Erythroblast (primary cell): ENCODE measurements around the gene RAB6B.

ENCODE experiments used
- DNase-seq, 2 experiments: peaks; one replicate each; lab custom pipeline; 2025; lab: John Stamatoyannopoulos, UW
- GATA1 ChIP-seq: IDR thresholded peaks from 2 replicates; pipeline ENCODE4 v1.6.1; 2011; ENCODE audit warnings: low read depth, mild to moderate bottlenecking, control low read depth, low read length, moderate library complexity
- POLR2A ChIP-seq: IDR thresholded peaks from 2 replicates; pipeline ENCODE4 v1.6.1; 2011; ENCODE audit warnings: mild to moderate bottlenecking, low read length

The RAB6B gene

DNA sequence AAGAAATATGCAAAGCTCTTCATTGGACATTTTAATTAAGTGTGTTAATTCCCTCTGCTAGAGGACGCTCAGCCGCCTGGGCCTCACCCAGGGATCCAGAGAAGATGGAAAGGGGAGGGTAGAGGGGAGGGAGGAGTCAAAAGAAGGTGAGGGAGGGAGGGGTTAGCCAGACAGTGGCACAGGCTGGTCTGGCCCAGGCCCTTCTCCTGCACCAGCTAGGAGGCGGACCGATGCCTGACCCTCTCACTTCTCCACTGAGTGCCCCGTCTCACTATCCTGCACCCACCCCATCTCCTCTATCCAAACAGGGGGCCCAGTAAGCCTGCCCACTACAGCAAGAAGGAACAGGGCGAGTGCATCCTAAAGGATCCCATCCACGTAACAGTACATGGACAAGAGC lies 22.9 kb downstream of the RAB6B start:
- TF ChIP-seq GATA1 (no peak), POLR2A (no peak)
- no peak for DNase-seq

DNA sequence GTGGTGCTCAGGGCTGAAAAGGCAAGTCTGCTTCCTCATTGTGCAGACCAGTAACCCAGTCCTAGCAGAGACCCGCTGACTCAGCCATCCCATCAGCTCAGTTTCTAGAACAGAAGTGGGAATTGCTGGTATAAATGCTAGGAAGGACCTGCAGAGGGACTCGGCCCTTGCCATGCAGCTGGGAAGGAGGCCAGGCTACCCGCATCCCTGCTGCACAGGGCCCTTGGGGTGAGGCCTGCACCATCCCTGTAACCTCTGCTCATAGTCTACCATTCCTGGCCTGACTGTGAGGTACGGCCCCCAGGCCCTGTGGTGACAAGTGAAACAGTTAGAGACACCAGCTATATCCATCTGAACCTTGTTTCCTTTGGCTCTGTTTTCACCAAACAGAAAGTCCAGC lies 23.5 kb downstream of the RAB6B start:
- TF ChIP-seq GATA1 = no peak
- TF ChIP-seq POLR2A = no peak
- no peak for DNase-seq

DNA sequence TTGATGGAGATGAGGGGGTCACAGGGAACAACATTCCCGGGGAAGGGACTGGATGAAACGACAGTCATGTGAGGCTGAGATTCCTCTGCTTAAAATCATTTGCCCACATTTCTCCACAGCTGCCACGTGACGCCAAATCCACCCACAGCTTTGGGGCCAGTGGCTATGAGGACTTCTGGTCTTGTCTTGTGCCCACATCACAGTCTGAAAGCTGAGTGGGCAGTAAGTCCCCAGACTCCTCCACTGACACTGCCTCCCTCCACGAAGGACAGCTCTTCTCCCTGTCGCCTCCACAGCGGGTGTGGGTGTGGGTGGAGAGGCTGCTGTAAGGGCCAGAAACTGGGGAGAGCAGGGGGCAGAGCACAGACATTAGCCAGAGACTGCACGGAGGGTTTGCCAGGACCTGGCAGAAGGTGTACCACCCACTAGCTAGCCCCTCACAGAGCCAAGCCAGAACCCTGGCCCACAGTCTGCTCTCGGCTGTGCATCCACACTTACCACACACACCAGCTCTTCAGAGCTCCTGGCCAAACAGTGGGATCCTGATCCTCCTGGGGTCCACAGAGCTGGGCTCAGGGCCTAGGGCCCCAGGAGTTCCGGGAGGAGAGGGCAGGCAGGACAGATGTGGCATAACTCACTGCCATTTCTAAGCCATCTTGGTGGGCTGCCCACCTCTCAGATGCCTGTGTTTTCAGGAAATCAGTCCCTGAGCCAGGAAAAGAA lies 24.2 kb downstream of the RAB6B start:
- TF ChIP-seq POLR2A (no peak), GATA1 (no peak)

DNA sequence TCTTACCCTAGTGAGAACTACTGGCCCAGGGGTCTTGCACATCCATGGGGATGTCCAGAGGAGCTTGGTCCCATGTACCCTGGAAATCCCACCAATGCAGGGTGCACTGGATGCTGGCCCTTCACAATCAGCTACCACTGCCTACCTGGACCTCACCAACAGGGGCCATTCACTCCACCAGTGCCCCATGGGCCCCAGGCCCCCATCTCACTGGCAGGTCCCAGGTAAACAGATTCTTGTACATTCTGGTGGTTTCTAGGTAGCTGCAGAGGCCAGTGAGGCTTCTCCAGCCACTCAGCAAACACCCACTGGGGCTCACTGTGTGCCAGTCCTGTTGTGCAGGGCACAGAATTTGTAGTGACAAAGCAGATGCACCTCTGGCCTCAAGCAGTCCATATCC lies 24.9 kb downstream of the RAB6B start:
- no peak for DNase-seq
- TF ChIP-seq GATA1 (no peak), POLR2A (no peak)

More for the DNA sequence above, 24.2 kb downstream of the RAB6B start:
- no peak for DNase-seq

DNA sequence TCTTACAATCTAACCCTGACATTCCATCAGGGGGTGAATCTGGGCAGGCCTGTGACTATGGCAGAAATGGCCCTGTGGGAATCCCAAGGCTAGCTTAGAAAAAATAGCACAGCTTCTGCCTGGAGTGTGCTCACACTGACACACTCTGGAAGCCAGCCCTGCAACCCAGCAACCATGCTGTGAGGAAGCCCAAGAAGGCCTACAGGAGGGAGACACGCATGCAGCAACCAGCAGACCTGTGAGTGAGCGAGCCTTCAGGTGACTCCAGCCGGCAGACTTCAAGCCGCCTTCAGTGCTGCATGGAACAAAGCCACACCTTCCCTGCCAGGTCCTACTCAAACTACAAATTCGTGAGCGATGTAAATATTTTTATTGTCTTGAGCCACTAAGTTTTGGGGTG lies 26.1 kb downstream of the RAB6B start:
- DNase-seq = no peak
- TF ChIP-seq POLR2A (no peak), GATA1 (no peak)

DNA sequence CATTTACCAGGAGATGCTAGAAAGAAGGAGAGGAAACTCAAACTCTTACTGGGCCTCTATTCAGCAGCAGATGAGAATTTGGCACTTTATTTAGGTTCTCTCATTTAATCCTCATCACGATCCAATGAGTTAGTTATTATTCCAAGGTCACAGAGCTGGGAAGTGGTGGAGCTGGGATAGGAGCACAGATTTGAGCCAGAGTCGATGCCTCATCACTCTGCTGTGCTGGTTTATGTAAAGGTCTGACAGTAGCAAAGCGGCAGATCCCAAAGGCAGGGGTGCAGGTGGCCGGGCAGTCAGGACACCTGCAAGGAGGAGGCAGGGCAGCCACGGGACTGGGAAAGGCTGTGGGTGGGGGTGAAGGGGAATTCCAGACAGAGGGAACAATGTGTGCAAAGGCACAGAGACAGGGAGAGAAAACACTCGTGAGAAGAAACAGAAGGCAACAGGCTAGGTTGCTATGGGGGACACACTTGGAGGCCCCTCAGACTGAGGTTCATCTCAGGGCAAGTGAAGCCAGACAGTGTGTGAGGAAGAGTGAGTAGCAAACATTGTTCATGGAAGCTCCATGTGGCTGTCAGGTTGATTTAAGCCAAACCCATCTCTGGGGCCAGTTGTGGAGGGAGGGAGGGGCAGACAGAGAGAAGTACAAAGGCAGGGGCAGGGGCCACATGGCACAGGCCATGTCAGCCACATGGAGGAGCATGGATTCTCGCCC lies 26.8 kb downstream of the RAB6B start:
- no peak for TF ChIP-seq POLR2A
- TF ChIP-seq GATA1 = no peak
- no peak for DNase-seq

DNA sequence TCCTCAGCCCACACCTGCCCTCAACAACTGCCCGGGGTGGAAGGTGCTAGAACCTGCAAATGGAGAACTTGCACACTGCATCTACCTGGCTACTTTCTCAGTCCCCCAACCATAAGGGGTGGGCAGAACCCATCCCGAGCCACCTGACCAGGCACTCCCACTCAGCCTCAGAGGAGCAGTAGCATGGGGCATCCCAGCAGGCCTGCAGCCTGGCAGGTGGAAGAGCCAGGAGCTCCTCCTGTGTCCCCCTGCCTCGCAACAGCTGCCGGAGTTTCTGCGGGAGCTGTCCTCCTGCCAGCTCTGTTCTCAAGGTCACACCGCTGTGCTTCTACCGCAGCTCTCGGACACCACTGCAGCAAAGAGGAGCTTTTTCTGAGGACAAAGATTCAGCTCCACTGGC lies 27.5 kb downstream of the RAB6B start:
- TF ChIP-seq GATA1 = no peak
- TF ChIP-seq POLR2A = no peak
- DNase-seq = no peak

DNA sequence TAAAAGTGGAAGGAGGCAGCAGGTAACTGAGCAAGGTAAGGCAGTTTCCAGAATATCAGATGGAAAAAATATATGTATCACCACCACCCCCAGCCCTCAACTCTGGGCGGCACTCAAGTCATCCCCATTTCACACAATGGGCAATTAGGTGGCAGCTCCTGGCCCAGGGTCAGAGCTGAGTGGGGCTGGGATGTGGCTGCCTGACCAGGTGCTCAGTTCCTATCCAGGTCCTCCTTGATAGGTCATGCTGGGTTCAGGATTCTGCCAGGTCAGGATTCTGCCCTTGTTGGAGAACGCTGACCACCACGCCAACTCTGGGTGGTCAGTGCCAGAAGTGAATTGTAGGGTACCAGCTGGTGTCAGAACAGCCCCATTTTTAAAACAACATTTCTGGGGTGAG lies 29.5 kb downstream of the RAB6B start:
- TF ChIP-seq POLR2A (no peak), GATA1 (no peak)
- DNase-seq = no peak

DNA sequence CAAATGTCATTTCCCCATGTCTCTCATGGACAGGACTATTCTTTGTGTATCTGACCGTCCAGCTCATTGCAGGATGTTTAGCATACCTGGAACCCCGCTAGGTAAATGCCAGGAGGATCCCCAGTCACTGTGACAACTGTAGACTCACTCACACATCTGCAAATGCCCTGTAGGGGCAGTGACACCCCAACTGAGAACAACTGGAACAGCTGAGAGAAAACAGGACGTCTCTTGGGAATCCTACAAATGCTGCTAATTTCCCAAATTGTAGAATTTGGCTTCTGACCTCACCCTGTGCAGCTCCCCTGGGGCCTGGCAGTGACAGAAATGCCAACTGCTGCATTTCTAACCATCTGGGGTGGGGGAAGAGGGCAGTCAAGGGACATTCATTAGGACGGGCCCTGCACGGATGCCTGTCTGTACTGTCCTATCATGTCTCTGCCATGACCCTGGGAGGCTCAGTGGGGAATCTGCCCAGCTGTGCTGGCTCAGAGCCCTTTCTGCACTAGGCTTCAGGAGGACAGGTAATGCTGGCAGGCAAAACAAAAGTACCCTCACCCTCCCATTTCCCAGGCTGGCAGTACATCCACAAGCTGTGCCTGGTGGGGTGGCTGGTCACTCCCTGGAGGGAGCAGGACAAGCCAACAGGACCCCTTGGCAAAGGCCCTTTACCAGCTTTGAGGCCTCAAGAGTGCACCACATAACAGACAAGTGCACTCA lies 30.4 kb downstream of the RAB6B start:
- DNase-seq = no peak
- TF ChIP-seq POLR2A = no peak
- no peak for TF ChIP-seq GATA1

DNA sequence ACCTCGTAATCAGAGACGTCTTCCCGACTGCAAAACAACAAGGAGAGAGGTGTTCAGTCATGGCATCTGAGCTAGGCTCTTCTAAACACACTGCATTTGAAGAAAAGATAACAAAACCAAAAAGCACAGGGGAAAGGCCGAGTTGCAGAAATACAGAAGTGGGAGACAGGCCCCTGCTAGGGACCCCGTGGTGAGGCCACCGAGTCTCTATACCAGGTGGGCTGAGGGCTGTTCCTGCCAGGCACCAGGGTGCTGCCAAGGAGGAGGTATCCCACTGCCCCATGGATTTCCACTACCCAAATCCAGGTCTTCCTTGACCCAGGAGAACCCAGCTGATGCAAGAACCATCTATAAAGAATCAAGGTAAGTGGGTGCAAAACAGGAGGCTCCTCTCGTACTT lies 31.1 kb downstream of the RAB6B start:
- TF ChIP-seq POLR2A (no peak), GATA1 (no peak)
- DNase-seq = no peak

DNA sequence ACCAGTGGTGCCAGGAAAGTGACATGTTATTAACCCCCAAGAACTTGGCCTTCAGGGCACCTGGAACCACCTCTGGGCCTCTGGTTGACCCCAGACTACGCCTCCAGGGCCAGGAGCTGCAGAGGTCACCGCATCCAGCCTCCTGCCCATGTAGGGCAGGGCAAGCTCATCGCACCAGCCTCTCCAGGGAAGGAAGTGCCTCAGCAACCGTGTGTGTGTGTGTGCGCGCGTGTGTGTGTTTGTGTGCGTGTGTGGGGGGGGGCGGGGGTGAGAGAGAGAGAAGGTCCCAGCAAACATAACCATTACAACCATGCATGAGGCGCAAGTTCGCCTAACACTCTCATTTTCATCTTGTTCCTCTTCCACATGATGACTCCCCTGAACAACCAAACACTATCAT lies 31.8 kb downstream of the RAB6B start:
- TF ChIP-seq POLR2A (no peak), GATA1 (no peak)
- no peak for DNase-seq

DNA sequence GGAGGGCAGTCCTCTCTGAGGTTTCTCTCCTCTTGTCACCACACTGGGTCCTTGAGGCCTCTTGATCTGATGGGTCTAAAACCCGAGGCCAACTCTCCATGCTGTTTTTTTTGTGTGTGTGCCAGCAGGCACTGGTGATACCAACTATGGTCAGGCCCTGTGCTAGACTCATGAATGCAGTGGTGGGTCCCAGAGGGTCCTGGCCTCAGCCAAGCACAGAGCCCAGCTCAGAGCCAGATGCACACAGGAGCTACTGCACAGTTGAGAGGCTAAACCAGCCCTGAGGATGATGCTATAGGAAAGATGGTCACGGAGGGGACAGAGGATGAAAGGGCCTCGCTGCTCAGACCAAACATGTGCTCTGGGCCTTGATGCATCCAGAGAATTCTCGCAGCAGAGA lies 33.5 kb downstream of the RAB6B start:
- TF ChIP-seq POLR2A = no peak
- TF ChIP-seq GATA1 = no peak
- no peak for DNase-seq

DNA sequence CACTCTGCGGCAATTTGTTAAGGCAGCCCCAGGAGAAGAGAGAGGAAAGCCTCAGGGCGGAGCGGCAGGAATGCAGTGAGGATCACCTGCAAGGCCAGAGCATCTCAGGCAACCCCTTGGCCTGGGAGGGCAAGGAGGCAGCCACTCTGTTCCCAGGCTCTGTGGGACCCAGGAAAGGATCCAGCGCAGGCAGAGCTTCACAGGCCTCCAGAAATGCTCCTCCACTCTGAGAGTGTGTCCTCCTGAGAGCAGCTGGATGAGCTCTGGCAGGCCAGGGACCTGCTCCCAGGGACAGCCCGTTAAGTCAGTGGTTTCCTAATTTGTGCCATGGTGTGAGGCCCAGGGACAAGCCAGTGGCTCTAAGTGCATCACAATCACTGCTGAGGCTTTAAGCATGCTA lies 35.2 kb downstream of the RAB6B start:
- DNase-seq = no peak
- TF ChIP-seq POLR2A (no peak), GATA1 (no peak)

DNA sequence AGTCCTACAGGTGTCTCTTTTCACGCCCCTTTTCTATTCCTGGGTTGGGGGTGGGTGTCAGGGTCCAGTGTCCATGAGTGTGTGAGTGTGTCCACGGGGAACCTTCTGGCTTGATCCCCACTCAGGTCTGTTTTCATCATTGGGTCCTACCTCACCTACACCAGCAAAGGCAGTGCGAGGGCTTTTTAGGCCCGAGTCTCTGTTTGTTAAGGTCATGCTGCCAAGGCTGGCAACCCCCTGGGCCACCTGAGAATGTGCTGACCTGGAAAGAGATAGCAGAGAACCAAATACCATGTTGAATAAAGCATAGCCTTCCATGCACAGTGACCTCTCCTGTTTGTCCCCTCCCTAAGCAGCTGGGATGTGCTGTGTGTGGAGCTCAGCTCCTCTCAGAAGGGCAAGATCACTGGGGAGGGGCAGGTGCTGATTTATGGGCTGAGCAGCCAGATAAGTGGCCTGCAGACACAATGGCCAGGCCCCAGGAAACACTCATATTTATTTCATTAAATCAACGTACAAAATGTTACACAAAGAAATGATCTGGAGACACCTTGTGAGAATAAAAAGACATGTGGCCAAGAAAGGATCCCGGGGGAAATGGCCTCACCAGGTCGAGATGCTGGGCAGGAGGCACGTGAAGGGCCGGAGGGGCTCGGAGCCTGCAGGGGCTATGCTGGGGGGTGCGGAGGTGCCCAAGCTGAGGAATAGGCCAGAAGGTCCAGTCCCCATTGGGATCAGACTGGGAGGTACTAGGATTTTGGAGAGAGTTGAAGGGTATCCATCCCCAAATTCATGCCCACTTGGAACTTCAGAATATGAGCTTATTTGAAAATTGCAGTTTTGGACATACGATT lies 36.1 kb downstream of the RAB6B start:
- TF ChIP-seq POLR2A (no peak), GATA1 (no peak)

More for the DNA sequence above, 36.1 kb downstream of the RAB6B start:
- DNase-seq = peak in 1 of 2 experiments; percentile 6
